Measurements from ENCODE around the gene SAMM50.
A peak's percentile ranks its signal among the peaks of the same experiment; 100 is the strongest.

SAMM50 gene

DNA sequence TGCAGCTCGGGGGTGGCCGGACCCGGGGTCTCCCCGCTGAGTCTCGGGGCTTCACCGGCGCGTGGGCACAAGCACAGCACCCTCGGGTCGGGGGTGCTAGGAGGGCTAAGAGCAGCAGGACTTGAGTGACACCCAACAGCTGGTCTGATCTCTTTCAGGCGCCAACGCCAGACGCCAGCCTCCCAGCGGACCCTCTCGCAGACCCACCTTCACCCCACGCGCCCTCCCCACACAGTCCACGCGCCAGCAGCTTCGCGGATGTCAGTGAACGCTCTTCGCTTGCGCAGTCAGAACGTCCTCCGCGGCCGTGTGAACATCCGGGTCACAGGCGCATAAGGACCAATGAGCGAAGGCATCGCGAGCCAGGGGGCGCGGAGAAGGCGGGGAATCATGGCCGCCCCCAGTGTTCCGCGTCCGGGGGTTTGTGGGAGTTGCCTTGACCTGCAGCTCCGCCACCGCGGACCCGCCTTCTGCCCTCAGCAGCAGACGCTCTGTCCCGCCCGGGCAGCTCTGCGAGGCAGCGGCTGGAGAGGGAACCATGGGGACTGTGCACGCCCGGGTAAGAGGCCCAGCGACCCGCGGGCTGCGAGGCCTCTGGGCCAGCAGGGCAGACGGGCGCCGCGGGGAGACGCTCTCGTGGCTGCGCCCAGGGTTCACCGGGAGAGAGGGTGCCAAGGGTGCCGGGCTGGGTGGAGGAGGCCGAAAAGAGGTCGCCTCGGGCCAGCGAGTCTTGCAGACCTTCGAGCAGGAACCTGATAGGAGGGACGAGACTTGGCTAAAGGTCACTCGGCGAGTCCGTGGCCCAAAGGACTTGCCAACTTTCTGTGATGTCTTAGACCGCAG lies at the start of gene SAMM50:
TSS of gene SAMM50 (plus strand) at position 403 of the 843 bp plus-strand sequence. CDS start at position 539, 136 bp downstream.
- DNase-seq (ENCODE audit: low read depth): peak; percentile 77

DNA sequence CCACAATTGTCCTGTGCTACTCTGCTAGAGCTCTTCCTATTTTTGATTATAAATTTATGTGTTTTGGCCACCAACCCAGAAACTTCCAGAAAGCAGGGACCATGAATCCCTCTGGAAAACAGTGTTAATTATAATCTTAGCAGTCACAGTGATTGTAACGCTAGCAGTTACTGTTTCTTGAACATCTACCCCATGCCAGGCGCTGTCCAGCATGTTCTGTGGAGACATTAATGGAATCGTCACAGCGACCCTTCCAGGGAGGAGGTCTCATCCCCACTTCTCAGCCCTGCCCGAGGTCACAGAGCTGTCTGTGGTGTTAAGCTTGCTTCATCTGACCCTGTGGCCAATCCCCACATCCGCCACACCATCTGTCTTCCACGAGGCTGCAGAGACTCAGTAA lies 49.6 kb upstream of the SAMM50 start:
- DNase-seq (ENCODE audit: low read depth): no peak

DNA sequence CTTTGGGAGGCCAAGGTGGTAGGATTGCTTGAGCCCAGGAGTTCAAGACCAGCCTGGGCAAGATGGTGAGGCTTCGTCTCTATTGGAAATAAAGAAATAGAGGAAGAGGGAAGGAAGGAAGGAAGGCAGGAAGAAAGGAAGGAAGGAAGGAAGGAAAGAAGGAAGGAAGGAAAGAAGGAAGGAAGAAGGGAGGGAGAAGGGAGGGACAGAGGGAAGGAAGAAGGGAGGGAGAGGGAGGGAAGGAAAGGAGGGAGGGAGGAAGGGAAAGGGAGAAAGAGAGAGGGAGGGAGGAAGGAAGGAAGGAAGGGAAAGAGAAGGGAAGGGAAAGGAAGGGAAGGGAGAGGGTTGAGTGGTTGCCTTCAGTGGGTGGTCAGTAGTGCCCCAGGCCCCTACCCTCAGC lies 45.5 kb upstream of the SAMM50 start:
- no peak for DNase-seq (ENCODE audit: low read depth)

DNA sequence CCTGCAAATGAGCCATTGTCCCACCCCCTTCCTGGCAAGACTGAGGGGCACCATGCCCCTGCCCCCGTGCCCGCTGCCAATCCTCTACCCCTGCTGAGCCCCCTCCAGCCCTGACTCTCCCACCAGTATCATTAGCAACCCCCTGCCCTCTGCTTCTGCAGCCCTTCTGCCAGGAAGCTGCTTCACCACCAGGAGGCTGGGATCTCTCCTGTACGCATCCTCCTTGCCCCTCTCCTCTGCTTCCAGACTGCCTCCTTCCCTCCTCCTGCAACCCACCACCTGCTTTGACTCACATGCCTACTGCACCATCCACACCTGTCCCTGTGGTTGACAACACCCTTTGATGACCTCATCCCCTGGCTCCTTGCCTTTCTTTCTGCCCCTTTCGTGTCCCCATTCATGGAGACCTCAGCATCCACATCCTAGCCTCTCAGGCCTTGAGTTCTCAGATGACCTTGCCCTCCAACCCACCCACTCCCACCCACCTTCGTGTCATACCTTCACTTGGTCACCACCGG lies 45.0 kb upstream of the SAMM50 start:
- DNase-seq (ENCODE audit: low read depth): no peak

DNA sequence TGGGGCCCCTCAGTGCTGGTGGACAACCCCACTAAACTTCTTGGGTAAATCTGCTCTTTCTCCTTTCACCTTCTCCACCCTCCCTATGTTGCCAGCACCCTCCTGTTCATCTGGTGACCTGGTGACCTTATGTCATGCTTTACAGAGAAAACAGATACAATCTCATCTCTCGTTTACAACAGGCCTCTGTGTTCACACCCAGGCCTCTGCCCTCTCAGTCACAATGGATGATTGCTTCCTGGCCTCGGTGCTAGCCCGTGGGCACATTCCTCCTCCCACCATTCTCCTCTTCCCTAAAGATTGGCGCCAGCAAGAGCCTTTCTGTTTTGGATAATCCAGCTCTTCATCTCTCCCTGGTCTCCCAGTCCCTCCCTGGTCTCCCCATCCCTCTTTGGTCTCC lies 43.9 kb upstream of the SAMM50 start:
- no peak for DNase-seq (ENCODE audit: low read depth)

DNA sequence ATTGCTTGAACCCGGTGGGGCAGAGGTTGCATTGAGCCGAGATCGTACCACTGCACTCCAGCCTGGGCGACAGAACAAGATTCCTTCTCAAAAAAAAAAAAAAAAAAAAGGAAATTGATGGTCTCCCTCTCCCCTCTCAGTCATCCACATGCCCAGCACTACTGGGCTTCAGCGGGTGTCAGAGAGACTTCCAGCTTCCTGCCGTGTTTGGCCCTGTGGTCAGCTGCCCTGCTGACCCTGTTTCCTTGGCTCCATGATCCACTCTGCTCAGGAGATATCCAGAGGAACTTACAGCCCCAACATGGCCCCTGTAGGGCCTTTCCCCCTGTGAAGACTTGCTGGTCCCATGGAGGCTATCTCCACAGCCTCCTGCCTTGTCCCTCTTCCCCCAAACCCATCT lies 37.7 kb upstream of the SAMM50 start:
- no peak for DNase-seq (ENCODE audit: low read depth)

DNA sequence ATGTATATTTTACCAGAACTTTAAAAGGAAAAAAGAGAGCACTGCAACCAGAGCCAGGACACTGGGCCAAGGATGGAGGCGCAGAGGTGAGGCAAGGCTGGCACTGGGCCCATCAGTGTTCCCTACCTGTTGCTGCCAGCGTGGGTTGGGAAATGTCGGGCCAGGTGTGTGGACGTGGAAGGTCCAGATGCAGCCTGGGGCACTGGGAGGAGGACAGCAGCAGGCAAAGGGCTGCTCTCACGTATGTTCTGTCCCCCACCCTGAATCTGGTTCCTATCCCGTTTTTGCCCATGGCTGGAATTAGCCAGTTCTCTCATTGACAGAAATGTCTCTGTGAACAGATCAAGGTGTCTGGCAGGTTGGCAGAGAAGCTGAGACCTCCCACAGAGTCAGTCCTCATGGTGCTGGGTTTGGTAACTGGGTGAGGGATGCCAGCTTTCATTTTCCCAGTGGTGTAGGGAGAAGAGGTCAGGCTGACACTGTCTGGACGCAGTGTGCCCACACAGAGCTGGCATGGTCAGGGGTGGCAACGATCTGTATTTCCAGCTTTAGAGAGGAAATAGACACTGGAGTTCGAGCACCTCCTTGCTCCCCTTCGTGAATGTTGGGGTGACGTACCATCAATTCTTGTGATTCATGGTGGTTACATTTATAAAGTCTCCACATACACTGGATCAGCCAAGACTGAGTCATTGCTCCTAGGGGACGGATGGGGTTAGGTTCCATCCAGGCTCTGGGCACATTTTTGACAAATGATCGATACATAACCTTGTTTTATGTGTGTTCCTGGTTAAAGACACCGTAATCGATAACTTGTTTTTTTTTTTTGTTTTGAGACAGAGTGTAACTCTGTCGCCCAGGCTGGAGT lies 35.9 kb upstream of the SAMM50 start:
- no peak for DNase-seq (ENCODE audit: low read depth)

DNA sequence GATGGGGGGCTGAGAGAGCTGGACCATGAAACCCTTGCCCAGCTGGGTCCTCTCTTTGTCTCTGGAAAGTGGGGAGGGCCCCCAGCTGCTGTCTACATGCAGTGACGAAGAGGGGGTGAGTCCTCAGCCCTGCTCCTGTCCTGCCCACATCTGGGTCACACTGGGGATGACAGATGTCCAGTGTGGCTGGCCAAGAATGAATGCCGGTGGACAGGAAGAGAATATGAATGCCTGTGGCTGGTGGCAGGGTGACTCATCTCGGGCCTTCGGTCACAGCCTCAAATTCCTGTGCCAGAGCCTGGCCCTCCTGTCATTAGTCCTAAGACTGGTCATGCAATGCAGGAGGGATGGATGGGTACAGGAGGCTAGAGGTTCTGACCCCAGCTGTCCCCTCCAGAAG lies 33.9 kb upstream of the SAMM50 start:
- DNase-seq (ENCODE audit: low read depth): peak; percentile 59

DNA sequence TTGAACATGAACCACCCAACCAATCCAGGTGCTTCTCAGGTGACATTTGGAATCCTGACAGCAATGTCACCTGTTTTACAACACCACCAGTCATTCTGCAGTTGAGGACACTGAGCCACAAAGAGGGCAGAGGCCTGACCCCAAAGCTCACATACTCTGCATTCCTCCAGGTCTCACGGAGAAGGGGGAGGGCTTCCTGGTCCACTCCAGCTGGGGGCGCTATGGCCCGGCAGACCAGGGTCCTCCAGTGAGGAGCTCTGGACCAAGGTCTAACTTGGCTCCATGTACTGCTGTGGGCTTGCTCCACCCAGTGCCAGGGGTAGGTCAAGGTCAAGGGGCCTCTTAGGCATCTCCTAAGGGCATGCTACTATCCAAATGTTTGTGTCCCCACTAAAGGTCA lies 33.1 kb upstream of the SAMM50 start:
- DNase-seq (ENCODE audit: low read depth): no peak

DNA sequence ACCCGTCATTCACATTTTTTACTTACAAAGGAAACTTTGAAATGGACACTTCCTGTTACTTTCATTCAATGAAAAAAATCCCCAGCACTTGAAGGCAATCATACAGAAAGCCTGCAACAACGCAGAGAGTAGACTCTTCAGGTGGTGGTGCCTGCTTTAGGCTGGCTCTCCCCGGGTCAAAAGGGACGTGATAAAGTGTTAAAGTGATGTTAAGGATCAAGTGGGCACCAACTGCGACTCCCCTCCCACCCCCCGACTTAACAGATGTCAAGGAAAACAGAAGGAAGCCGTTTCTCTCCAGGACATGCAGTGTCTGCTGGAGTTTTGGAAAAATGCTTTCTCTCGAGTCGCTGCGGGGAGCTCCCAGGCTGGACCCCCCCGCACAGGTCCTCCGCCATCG lies 32.1 kb upstream of the SAMM50 start:
- no peak for DNase-seq (ENCODE audit: low read depth)

DNA sequence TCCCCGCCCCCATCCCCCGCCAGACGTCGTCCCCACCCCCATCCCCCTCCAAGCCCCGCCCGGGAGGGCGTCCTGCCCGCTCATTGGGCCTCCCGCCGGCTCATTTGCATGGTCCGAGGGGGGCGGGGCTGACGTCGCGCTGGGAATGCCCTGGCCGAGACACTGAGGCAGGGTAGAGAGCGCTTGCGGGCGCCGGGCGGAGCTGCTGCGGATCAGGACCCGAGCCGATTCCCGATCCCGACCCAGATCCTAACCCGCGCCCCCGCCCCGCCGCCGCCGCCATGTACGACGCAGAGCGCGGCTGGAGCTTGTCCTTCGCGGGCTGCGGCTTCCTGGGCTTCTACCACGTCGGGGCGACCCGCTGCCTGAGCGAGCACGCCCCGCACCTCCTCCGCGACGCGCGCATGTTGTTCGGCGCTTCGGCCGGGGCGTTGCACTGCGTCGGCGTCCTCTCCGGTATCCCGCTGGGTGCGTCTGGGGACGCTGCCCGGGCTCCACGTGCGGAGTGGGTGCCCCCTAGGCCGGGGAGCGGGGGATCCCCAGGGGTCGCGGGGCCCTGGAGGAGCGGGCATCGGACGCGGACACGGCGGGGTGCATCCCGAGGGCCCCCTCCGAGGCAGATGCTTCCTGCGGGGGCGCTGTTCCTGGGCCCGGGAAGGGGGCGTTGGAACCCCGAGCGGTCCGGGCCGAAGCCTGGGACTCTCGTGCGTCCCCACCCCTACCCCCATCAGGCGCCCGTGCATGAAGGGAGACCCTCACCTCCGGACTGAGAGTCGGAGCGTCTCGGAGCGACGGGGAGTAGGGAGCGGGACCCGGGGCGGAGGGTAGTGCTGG lies 31.4 kb upstream of the SAMM50 start, which contains the start of gene PNPLA3:
TSS of gene PNPLA3 (plus strand) at position 175 of the 834 bp plus-strand sequence. CDS start at position 282, 107 bp downstream.
- peak; percentile 53 for DNase-seq (ENCODE audit: low read depth)

DNA sequence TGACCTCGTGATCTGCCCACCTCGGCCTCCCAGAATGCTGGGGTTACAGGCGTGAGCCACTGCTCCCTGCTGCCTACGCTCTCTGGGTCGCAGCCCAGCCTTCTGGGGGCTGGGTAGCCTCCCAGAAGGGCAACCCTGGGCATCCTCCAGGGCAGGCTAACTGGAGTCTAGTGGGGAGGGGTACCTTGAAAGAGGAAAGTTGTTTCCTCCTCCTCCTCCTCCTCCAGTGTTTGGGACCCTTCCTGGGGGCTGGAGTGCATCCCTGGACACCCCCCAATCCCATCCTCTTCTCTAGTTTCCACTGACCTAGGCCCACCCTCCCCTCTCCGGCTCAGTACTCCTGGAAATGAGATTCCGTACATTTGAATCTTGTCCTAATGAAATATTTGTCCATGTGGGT lies 30.4 kb upstream of the SAMM50 start:
- DNase-seq (ENCODE audit: low read depth): no peak

DNA sequence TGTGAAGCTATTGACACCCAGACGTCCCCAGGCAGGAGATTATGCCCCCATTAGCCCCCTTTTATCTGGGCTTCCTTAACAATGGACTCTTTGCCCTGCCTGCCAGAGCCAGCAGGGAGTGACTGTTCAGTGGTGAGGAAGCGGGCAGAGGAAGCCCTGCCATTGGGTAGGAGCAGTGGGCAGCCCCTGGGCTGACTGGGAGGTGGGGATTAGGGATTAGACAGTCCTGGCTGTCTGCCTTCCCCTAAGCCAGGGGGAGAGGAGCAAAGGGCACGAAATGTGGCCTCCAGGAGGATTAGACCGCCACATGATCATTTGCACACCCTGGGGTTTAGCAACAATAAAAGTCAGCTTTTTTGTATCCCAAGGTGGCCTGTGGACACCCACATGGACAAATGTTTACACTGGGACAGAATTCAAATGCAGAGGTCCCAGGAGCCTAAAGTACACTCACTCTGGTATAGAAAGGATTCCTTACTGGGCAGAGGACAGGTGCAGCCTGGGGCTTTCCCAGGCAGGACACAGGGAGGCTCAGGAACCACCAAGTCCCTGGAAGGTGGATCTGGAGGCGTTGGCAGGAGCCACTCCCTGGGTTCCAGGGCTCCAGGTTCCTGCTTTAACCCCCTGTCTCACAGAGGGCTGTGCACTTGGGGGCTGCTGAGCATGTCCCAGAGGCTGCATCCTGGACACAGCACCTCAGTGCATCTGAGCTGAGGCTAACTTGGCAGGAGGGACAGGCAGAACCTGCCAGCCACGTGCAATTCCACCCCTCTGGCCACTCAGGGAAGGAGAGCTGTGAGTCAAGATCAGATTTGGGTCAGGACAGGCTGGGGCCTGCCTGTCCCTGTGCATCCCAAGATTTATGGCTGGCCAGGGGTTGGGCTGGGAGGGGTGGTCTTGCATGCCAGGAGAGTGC lies 29.6 kb upstream of the SAMM50 start:
- DNase-seq (ENCODE audit: low read depth): no peak

DNA sequence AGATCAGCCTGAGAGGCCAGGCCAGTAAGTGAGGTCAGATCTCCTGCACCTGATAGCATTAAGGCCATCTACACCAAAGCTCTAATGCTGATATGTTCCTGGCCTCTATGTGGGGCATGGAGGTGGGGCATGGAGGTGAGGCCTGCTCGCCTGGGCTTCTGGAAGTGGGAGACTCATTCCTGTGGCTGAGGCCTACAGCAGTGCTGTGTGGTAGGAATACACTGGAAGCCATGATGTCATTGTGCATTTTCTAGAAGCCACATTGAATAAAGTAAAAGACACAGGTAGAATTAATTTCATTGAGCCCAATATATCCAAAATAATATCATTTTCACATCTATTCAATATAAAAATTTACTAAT lies 28.9 kb upstream of the SAMM50 start:
- DNase-seq (ENCODE audit: low read depth): no peak

DNA sequence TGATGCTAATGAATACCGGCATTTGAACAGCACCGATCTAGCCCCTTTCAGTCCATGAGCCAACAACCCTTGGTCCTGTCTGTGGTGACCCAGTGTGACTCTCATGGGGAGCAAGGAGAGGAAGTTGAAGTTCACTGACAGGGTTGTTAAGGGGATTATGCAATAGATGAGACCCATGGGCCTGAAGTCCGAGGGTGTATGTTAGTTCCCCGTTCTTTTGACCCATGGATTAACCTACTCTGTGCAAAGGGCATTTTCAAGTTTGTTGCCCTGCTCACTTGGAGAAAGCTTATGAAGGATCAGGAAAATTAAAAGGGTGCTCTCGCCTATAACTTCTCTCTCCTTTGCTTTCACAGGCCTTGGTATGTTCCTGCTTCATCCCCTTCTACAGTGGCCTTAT lies 26.8 kb upstream of the SAMM50 start:
- no peak for DNase-seq (ENCODE audit: low read depth)

DNA sequence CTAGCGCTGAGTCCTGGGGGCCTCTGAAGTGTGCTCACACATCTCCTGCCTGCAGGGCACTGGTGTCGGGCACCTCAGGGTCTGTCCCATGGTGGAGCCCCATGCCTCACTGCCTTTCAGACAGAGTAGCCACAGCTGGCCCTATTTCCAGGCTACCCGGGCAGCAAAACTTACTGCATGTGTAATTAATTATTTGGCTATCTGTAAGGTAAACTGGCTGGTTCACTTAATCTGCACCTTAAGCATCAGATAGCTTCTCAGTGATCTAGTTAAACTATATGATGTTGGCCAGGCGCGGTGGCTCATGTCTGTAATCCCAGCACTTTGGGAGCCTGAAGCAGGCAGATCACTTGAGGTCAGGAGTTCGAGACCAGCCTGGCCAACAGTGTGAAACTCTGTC lies 26.3 kb upstream of the SAMM50 start:
- DNase-seq (ENCODE audit: low read depth): no peak

DNA sequence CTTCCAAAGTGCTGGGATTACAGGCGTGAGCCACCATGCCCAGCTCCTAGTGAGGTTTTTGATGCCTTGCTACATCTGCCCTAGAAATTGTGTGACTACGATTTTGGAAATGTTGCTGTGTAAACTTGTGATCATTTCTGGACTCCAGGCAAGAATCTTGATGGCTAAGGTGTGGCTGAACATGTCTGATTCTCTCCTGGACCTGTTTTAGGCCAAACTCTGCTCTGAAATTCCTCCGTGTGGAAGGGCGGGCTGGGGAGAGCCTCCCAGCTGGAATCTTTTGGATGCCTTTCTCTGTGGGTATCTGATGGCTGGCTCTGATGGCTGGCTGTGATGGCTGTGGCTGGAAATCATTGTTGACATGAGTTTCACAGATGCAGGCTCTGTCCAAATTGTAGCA lies 23.5 kb upstream of the SAMM50 start:
- DNase-seq (ENCODE audit: low read depth): no peak

DNA sequence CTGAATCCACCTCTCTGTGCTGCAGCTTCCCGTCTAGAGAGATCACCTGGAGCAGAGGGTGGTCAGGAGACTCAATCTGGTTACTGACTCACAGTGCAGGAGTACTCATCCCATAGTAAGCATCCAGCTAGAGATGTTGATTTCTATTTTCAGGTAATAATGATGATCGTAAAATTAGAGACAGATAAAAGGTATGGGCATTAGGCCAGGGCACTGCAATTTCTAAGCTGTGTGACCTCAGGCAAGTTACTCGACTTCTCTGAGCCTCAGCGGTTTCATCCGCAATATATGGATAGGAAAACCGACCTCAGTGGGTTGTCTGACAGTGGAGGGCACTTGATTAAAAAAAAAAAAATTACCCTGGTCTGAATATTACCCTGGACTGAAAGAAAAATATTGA lies 13.8 kb upstream of the SAMM50 start:
- DNase-seq (ENCODE audit: low read depth): no peak

DNA sequence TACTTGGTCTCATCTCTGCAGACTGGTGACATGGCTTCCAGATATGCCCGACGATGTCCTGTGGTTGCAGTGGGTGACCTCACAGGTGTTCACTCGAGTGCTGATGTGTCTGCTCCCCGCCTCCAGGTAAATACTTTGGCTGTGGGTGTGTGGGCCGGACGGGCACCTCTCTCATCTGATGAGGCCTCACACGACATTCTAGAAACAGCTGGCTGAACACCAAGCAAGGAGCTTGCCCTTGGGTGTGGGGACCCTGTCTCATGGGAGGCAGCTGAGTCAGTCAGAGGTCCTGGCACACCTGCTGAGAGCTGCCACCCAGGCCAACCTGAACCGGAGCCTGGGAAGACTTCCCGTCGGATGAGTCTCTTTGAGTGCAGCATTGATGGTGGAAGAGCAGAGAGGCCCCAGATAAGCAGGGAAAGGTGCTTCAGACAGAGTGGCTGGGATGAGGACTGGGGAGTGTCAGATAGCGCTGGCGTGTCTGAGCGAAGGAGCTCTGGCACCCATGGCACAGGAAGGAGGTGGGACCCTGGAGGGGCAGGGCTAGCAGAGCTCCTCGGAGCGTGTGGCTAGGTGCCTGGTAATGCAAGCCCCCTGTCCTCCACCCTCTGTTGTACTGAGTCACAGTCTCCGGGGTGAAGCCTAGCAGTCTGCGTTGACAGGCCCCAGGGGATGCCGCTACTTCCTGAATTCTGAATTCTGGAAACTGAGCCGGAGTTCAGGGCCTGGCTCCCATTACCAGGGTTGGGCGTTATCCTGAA lies 10.4 kb upstream of the SAMM50 start:
- DNase-seq (ENCODE audit: low read depth): no peak

Data from GM04504 (cell line).